C4-2B (cell line): ENCODE data around the gene LYG2.

Experiments used
- ZFX ChIP-seq: fragments of 450-650 bp; IDR thresholded peaks from 2 replicates; pipeline ENCODE4 v1.6.1; 2017
- TF ChIP-seq, protein P1 (sequence below): fragments of 450-650 bp; conservative IDR thresholded peaks from 2 replicates; pipeline ENCODE4 v1.5.1; 2017; ENCODE audit warnings: mild to moderate bottlenecking

DNA sequence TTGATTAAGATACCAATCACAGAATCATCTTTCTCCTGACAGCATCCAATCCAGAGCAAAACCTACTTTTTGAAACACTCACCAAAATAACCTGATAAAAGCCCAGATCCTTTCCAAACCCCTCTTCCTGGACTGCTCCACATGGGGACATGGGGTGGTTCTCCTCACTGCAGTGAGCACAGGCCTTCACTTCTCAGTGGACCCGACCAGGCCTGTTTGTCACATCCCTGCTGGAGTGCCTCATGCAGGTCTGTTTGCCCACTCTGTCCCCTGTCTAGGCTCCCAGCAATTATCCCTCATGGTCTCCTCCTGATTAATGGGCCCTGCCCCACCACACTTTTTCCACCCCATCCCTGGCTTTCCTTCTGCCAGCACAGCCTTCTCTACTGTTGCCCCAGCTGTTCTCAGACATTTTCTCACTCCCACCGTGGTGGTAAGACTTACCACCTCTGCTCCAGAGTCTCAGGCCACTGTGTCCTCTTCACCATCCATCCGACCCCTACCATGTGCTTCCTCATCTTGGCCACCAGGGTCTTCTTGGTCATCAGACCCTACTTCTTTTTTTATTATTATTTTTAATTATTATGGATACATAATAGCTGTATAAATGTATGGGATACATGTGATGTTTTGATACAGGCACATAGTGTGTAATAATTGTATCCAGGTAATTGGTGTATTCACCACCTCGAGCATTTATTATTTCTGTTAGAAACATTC, 53.3 kb downstream of the LYG2 start:
- TF ChIP-seq, protein P1, sequence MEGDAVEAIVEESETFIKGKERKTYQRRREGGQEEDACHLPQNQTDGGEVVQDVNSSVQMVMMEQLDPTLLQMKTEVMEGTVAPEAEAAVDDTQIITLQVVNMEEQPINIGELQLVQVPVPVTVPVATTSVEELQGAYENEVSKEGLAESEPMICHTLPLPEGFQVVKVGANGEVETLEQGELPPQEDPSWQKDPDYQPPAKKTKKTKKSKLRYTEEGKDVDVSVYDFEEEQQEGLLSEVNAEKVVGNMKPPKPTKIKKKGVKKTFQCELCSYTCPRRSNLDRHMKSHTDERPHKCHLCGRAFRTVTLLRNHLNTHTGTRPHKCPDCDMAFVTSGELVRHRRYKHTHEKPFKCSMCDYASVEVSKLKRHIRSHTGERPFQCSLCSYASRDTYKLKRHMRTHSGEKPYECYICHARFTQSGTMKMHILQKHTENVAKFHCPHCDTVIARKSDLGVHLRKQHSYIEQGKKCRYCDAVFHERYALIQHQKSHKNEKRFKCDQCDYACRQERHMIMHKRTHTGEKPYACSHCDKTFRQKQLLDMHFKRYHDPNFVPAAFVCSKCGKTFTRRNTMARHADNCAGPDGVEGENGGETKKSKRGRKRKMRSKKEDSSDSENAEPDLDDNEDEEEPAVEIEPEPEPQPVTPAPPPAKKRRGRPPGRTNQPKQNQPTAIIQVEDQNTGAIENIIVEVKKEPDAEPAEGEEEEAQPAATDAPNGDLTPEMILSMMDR = no peak; the same call in 1 of the 2 replicates
- TF ChIP-seq ZFX = no peak
